SK-N-SH treated with all-trans-retinoic acid at 6 μM for 48 hours (cell line): ENCODE measurements around the gene UAP1.

Source experiments
- ATAC-seq: fragments of 200-7000 bp; cut with Tn5 transposase; 3 replicates; pipeline ENCODE4 v1.9.1; 2020; ENCODE audit warnings: mild to moderate bottlenecking, moderate library complexity
- ARNTL ChIP-seq: fragments of 450-650 bp; formaldehyde crosslinking; IDR thresholded peaks from 2 replicates; pipeline ENCODE4 v1.5.0; 2020; ENCODE audit warnings: low read depth, mild to moderate bottlenecking, moderate library complexity, borderline replicate concordance
- BACH2 ChIP-seq: fragments of 250-450 bp; sonication (Bioruptor Pico); IDR thresholded peaks from 2 replicates; pipeline ENCODE4 v1.9.0; 2021; ENCODE audit warnings: mild to moderate bottlenecking, borderline replicate concordance
- CSDC2 ChIP-seq: fragments of 250-450 bp; sonication (Bioruptor Pico); IDR thresholded peaks from 2 replicates; pipeline ENCODE4 v1.5.0; 2020; ENCODE audit warnings: mild to moderate bottlenecking, moderate library complexity
- ESRRG ChIP-seq: fragments of 250-450 bp; sonication (Bioruptor Pico); IDR thresholded peaks from 2 replicates; pipeline ENCODE4 v1.6.1; 2021; ENCODE audit warnings: mild to moderate bottlenecking
- GLIS3 ChIP-seq: fragments of 250-450 bp; sonication (Bioruptor Pico); IDR thresholded peaks from 2 replicates; pipeline ENCODE4 v1.5.0; 2020; ENCODE audit warnings: mild to moderate bottlenecking, moderate library complexity
- ISL1 ChIP-seq: fragments of 250-450 bp; sonication (Bioruptor Pico); IDR thresholded peaks from 2 replicates; pipeline ENCODE4 v2.1.2; 2022; ENCODE audit warnings: mild to moderate bottlenecking, moderate library complexity
- OSR1 ChIP-seq: fragments of 250-450 bp; sonication (Bioruptor Pico); IDR thresholded peaks from 2 replicates; pipeline ENCODE4 v1.8.0; 2022; ENCODE audit warnings: moderate library complexity, mild to moderate bottlenecking, inconsistent platforms
- PPARA ChIP-seq: fragments of 250-450 bp; sonication (Bioruptor Pico); IDR thresholded peaks from 2 replicates; pipeline ENCODE4 v1.5.0; 2020; ENCODE audit warnings: mild to moderate bottlenecking, borderline replicate concordance
- RARB ChIP-seq: fragments of 250-450 bp; sonication (Bioruptor Pico); IDR thresholded peaks from 2 replicates; pipeline ENCODE4 v1.8.0; 2021; ENCODE audit warnings: mild to moderate bottlenecking, moderate library complexity
- SNAI2 ChIP-seq: fragments of 250-450 bp; sonication (Bioruptor Pico); IDR thresholded peaks from 2 replicates; pipeline ENCODE4 v1.5.0; 2020; ENCODE audit warnings: mild to moderate bottlenecking, moderate library complexity
- TCF4 ChIP-seq: fragments of 250-450 bp; sonication (Bioruptor Pico); IDR thresholded peaks from 2 replicates; pipeline ENCODE4 v1.8.0; 2021; ENCODE audit warnings: mild to moderate bottlenecking, moderate library complexity, borderline replicate concordance
- TOX ChIP-seq: fragments of 250-450 bp; sonication (Bioruptor Pico); IDR thresholded peaks from 2 replicates; pipeline ENCODE4 v1.8.0; 2021; ENCODE audit warnings: mild to moderate bottlenecking, moderate library complexity, borderline replicate concordance
- ZNF565 ChIP-seq: fragments of 450-650 bp; formaldehyde crosslinking; conservative IDR thresholded peaks from 2 replicates; pipeline ENCODE4 v1.5.0; 2020; ENCODE audit warnings: low read depth, mild to moderate bottlenecking, moderate library complexity
- ZNF70 ChIP-seq: fragments of 450-650 bp; formaldehyde crosslinking; IDR thresholded peaks from 2 replicates; pipeline ENCODE4 v1.5.0; 2020; ENCODE audit warnings: mild to moderate bottlenecking, moderate library complexity
- ZNF8 ChIP-seq: fragments of 450-650 bp; formaldehyde crosslinking; IDR thresholded peaks from 2 replicates; pipeline ENCODE4 v1.5.0; 2020; ENCODE audit warnings: mild to moderate bottlenecking, moderate library complexity
- TF ChIP-seq, protein P1 (sequence below): fragments of 250-450 bp; sonication (Bioruptor Pico); IDR thresholded peaks from 2 replicates; pipeline ENCODE4 v1.5.0; 2020; ENCODE audit warnings: mild to moderate bottlenecking, moderate library complexity
- TF ChIP-seq, protein P2 (sequence below): fragments of 250-450 bp; sonication (Bioruptor Pico); IDR thresholded peaks from 2 replicates; pipeline ENCODE4 v1.8.0; 2021; ENCODE audit warnings: low read depth, mild to moderate bottlenecking, moderate library complexity, borderline replicate concordance
- TF ChIP-seq, protein P3 (sequence below): fragments of 250-450 bp; sonication (Bioruptor Pico); IDR thresholded peaks from 2 replicates; pipeline ENCODE4 v1.5.1; 2020; ENCODE audit warnings: low read depth, mild to moderate bottlenecking, moderate library complexity
- TF ChIP-seq, protein P4 (sequence below): fragments of 250-450 bp; sonication (Bioruptor Pico); IDR thresholded peaks from 2 replicates; pipeline ENCODE4 v1.8.0; 2020; ENCODE audit warnings: mild to moderate bottlenecking, moderate library complexity, borderline replicate concordance
- TF ChIP-seq, protein P5 (sequence below): fragments of 250-450 bp; sonication (Bioruptor Pico); IDR thresholded peaks from 2 replicates; pipeline ENCODE4 v1.5.1; 2021; ENCODE audit warnings: mild to moderate bottlenecking, moderate library complexity

The UAP1 gene

DNA sequence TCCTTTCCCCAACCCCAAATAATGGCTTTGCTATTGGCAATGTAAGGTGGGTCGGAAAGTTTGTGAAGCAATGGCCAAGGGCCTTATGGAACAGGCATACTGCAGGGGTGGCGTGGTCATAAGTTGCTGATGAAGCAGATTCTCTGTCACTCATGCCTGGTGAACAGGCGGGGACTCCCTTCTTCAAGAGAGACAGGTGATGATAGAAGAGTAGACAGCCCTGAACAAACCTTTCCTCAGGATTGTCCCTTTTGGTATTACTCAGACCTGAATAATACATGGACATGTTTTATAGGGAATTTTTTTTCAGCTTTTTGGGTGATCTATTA is 83.4 kb downstream of the UAP1 start:
- ATAC-seq = no peak
- TF ChIP-seq ARNTL (CRISPR knock-in tag) = no peak
- TF ChIP-seq ISL1 = no peak
- TF ChIP-seq, protein P1, sequence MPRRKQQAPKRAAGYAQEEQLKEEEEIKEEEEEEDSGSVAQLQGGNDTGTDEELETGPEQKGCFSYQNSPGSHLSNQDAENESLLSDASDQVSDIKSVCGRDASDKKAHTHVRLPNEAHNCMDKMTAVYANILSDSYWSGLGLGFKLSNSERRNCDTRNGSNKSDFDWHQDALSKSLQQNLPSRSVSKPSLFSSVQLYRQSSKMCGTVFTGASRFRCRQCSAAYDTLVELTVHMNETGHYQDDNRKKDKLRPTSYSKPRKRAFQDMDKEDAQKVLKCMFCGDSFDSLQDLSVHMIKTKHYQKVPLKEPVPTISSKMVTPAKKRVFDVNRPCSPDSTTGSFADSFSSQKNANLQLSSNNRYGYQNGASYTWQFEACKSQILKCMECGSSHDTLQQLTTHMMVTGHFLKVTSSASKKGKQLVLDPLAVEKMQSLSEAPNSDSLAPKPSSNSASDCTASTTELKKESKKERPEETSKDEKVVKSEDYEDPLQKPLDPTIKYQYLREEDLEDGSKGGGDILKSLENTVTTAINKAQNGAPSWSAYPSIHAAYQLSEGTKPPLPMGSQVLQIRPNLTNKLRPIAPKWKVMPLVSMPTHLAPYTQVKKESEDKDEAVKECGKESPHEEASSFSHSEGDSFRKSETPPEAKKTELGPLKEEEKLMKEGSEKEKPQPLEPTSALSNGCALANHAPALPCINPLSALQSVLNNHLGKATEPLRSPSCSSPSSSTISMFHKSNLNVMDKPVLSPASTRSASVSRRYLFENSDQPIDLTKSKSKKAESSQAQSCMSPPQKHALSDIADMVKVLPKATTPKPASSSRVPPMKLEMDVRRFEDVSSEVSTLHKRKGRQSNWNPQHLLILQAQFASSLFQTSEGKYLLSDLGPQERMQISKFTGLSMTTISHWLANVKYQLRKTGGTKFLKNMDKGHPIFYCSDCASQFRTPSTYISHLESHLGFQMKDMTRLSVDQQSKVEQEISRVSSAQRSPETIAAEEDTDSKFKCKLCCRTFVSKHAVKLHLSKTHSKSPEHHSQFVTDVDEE (CRISPR knock-in tag) = no peak
- no peak for TF ChIP-seq GLIS3 (CRISPR knock-in tag)
- TF ChIP-seq BACH2 (CRISPR knock-in tag) = no peak
- no peak for TF ChIP-seq TOX (CRISPR knock-in tag)
- TF ChIP-seq, protein P2, sequence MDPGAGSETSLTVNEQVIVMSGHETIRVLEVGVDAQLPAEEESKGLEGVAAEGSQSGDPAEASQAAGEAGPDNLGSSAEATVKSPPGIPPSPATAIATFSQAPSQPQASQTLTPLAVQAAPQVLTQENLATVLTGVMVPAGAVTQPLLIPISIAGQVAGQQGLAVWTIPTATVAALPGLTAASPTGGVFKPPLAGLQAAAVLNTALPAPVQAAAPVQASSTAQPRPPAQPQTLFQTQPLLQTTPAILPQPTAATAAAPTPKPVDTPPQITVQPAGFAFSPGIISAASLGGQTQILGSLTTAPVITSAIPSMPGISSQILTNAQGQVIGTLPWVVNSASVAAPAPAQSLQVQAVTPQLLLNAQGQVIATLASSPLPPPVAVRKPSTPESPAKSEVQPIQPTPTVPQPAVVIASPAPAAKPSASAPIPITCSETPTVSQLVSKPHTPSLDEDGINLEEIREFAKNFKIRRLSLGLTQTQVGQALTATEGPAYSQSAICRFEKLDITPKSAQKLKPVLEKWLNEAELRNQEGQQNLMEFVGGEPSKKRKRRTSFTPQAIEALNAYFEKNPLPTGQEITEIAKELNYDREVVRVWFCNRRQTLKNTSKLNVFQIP = no peak
- TF ChIP-seq RARB = no peak
- no peak for TF ChIP-seq CSDC2 (CRISPR knock-in tag)
- TF ChIP-seq, protein P3, sequence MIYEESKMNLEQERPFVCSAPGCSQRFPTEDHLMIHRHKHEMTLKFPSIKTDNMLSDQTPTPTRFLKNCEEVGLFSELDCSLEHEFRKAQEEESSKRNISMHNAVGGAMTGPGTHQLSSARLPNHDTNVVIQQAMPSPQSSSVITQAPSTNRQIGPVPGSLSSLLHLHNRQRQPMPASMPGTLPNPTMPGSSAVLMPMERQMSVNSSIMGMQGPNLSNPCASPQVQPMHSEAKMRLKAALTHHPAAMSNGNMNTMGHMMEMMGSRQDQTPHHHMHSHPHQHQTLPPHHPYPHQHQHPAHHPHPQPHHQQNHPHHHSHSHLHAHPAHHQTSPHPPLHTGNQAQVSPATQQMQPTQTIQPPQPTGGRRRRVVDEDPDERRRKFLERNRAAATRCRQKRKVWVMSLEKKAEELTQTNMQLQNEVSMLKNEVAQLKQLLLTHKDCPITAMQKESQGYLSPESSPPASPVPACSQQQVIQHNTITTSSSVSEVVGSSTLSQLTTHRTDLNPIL (CRISPR knock-in tag) = no peak
- TF ChIP-seq ZNF565 (CRISPR knock-in tag) = no peak
- TF ChIP-seq ZNF8 (CRISPR knock-in tag) = no peak
- no peak for TF ChIP-seq ESRRG (CRISPR knock-in tag)
- TF ChIP-seq, protein P4, sequence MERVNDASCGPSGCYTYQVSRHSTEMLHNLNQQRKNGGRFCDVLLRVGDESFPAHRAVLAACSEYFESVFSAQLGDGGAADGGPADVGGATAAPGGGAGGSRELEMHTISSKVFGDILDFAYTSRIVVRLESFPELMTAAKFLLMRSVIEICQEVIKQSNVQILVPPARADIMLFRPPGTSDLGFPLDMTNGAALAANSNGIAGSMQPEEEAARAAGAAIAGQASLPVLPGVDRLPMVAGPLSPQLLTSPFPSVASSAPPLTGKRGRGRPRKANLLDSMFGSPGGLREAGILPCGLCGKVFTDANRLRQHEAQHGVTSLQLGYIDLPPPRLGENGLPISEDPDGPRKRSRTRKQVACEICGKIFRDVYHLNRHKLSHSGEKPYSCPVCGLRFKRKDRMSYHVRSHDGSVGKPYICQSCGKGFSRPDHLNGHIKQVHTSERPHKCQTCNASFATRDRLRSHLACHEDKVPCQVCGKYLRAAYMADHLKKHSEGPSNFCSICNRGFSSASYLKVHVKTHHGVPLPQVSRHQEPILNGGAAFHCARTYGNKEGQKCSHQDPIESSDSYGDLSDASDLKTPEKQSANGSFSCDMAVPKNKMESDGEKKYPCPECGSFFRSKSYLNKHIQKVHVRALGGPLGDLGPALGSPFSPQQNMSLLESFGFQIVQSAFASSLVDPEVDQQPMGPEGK (CRISPR knock-in tag) = no peak
- no peak for TF ChIP-seq PPARA
- TF ChIP-seq SNAI2 = no peak

DNA sequence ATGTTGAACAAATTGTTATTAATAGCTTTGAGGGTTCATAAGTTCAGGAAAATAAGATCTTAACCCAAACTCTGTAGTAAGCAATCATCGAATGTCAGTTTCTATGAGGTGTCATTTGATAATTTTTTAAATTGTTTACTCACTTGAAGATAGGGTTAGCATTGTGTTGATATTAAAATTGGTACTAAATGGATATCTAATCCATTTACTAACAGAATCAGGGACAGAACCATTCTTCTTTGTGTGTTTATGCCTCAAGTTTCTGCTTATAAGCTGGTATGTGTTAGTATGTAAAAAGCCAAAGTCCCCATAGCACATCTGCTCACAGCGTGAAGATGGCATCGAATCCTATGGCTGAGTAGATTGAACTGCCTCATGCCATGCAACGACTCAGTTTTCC is 84.1 kb downstream of the UAP1 start:
- ATAC-seq = no peak
- TF ChIP-seq ISL1 (no peak), TCF4 (CRISPR knock-in tag) (no peak), PPARA (no peak), ESRRG (CRISPR knock-in tag) (no peak), GLIS3 (CRISPR knock-in tag) (no peak), ARNTL (CRISPR knock-in tag) (no peak)
- TF ChIP-seq, protein P4 (CRISPR knock-in tag) = no peak
- TF ChIP-seq, protein P5, sequence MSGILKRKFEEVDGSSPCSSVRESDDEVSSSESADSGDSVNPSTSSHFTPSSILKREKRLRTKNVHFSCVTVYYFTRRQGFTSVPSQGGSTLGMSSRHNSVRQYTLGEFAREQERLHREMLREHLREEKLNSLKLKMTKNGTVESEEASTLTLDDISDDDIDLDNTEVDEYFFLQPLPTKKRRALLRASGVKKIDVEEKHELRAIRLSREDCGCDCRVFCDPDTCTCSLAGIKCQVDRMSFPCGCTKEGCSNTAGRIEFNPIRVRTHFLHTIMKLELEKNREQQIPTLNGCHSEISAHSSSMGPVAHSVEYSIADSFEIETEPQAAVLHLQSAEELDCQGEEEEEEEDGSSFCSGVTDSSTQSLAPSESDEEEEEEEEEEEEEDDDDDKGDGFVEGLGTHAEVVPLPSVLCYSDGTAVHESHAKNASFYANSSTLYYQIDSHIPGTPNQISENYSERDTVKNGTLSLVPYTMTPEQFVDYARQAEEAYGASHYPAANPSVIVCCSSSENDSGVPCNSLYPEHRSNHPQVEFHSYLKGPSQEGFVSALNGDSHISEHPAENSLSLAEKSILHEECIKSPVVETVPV (CRISPR knock-in tag) = no peak
- TF ChIP-seq, all 23 proteins: peak for 0

DNA sequence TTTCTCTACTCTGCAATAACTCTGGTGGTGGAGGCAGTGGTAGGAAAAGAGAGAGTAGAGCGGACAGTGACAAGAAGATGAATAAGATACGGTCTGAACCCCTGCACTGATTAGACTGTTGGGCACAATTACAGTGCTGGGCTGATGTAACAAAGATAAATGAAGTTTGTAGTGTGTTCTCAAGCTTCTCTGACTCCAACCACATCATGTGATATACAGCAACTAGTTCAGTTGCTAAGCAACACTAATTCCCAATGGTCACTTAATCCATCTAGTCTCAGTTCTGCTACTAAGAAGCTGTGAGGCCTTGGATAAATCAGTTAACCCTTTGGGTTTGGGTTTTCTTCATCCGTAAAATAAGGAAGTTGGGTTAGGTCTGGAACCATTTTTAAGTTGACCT is 88.1 kb downstream of the UAP1 start:
- no peak; the same call in 2 of the 3 replicates for ATAC-seq
- TF ChIP-seq GLIS3 (CRISPR knock-in tag) (no peak), ZNF70 (CRISPR knock-in tag) (no peak), OSR1 (CRISPR knock-in tag) (no peak), PPARA (no peak)
- TF ChIP-seq, protein P3 (CRISPR knock-in tag) = no peak
- TF ChIP-seq, protein P1 (CRISPR knock-in tag) = no peak
